ENCODE data around the gene ETNK2.

ETNK2 gene

GRCh38 chr1:204151552-204152309, at the start of gene ETNK2:
Gene ETNK2 (minus strand): TSS chr1:204152044. CDS start chr1:204151852, 192 bp downstream.
- Histone ChIP-seq H3K9me3 (ENCODE audit: control insufficient read depth in 1 of 2, low read length in 2 of 2) (no peaks in the 10 kb centered on the region), H3K36me3 (ENCODE audit: control insufficient read depth in 1 of 2, insufficient read depth in 2 of 2, low read length in 2 of 2) (no peaks in the 10 kb centered on the region), H3K4me1 (ENCODE audit: control insufficient read depth in 1 of 2, insufficient read depth in 2 of 2, low read length in 2 of 2) (peaks cover 0 to 10% of the 10 kb centered on the region in 2 donors), H3K9ac (ENCODE audit: low read depth in 1 of 2, low read length in 2 of 2) (peak within 1 kb of the TSS in 1 of 2 donors; percentile 52), H3K4me3 (ENCODE audit: low read depth in 1 of 2, low read length in 2 of 2) (peak within 1 kb of the TSS; percentile 48 to 61), H3K27ac (ENCODE audit: low read depth, low read length) (peak within 1 kb of the TSS; percentile 39), H3K27me3 (ENCODE audit: control insufficient read depth in 1 of 2, insufficient read depth in 2 of 2, low read length in 2 of 2) (peaks cover 5 to 13% of the 10 kb centered on the region in 2 donors)

GRCh38 chr1:204201348-204202040, 49.6 kb upstream of the ETNK2 start:
- Histone ChIP-seq H3K27me3 (ENCODE audit: control insufficient read depth in 1 of 2, insufficient read depth in 2 of 2, low read length in 2 of 2) (peaks cover 0 to 8% of the 10 kb centered on the region in 2 donors), H3K9me3 (ENCODE audit: control insufficient read depth in 1 of 2, low read length in 2 of 2) (no peaks in the 10 kb centered on the region), H3K36me3 (ENCODE audit: control insufficient read depth in 1 of 2, insufficient read depth in 2 of 2, low read length in 2 of 2) (no peaks in the 10 kb centered on the region), H3K27ac (ENCODE audit: low read depth, low read length) (no peak overlapping the region), H3K4me1 (ENCODE audit: control insufficient read depth in 1 of 2, insufficient read depth in 2 of 2, low read length in 2 of 2) (peaks cover 0 to 4% of the 10 kb centered on the region in 2 donors), H3K9ac (ENCODE audit: low read depth in 1 of 2, low read length in 2 of 2) (no peak overlapping the region), H3K4me3 (ENCODE audit: low read depth in 1 of 2, low read length in 2 of 2) (no peak overlapping the region)

GRCh38 chr1:204199579-204199978, 47.7 kb upstream of the ETNK2 start:
- H3K27me3 ChIP-seq (ENCODE audit: control insufficient read depth in 1 of 2, insufficient read depth in 2 of 2, low read length in 2 of 2), result peaks cover 0 to 7% of the 10 kb centered on the region in 2 donors
- H3K9ac ChIP-seq (ENCODE audit: low read depth in 1 of 2, low read length in 2 of 2), result no peak overlapping the region
- H3K36me3 ChIP-seq (ENCODE audit: control insufficient read depth in 1 of 2, insufficient read depth in 2 of 2, low read length in 2 of 2), result no peaks in the 10 kb centered on the region
- H3K4me1 ChIP-seq (ENCODE audit: control insufficient read depth in 1 of 2, insufficient read depth in 2 of 2, low read length in 2 of 2), result peaks cover 2 to 7% of the 10 kb centered on the region in 2 donors
- no peak overlapping the region for H3K27ac ChIP-seq (ENCODE audit: low read depth, low read length)
- H3K4me3 ChIP-seq (ENCODE audit: low read depth in 1 of 2, low read length in 2 of 2), result no peak overlapping the region
- H3K9me3 ChIP-seq (ENCODE audit: control insufficient read depth in 1 of 2, low read length in 2 of 2), result no peaks in the 10 kb centered on the region

GRCh38 chr1:204198348-204199340, 46.8 kb upstream of the ETNK2 start:
- Histone ChIP-seq H3K9me3 (ENCODE audit: control insufficient read depth in 1 of 2, low read length in 2 of 2) (no peaks in the 10 kb centered on the region), H3K4me3 (ENCODE audit: low read depth in 1 of 2, low read length in 2 of 2) (no peak overlapping the region), H3K27me3 (ENCODE audit: control insufficient read depth in 1 of 2, insufficient read depth in 2 of 2, low read length in 2 of 2) (peaks cover 0 to 5% of the 10 kb centered on the region in 2 donors), H3K36me3 (ENCODE audit: control insufficient read depth in 1 of 2, insufficient read depth in 2 of 2, low read length in 2 of 2) (no peaks in the 10 kb centered on the region), H3K4me1 (ENCODE audit: control insufficient read depth in 1 of 2, insufficient read depth in 2 of 2, low read length in 2 of 2) (peaks cover 11 to 16% of the 10 kb centered on the region in 2 donors), H3K9ac (ENCODE audit: low read depth in 1 of 2, low read length in 2 of 2) (no peak overlapping the region), H3K27ac (ENCODE audit: low read depth, low read length) (no peak overlapping the region)

GRCh38 chr1:204197068-204197467, 45.2 kb upstream of the ETNK2 start:
- H3K36me3 ChIP-seq (ENCODE audit: control insufficient read depth in 1 of 2, insufficient read depth in 2 of 2, low read length in 2 of 2), result no peaks in the 10 kb centered on the region
- H3K9me3 ChIP-seq (ENCODE audit: control insufficient read depth in 1 of 2, low read length in 2 of 2), result no peaks in the 10 kb centered on the region
- H3K4me3 ChIP-seq (ENCODE audit: low read depth in 1 of 2, low read length in 2 of 2), result no peak overlapping the region
- H3K27ac ChIP-seq (ENCODE audit: low read depth, low read length), result no peak overlapping the region
- no peak overlapping the region for H3K9ac ChIP-seq (ENCODE audit: low read depth in 1 of 2, low read length in 2 of 2)
- no peaks in the 10 kb centered on the region for H3K27me3 ChIP-seq (ENCODE audit: control insufficient read depth in 1 of 2, insufficient read depth in 2 of 2, low read length in 2 of 2)
- peaks cover 18 to 29% of the 10 kb centered on the region in 2 donors for H3K4me1 ChIP-seq (ENCODE audit: control insufficient read depth in 1 of 2, insufficient read depth in 2 of 2, low read length in 2 of 2)

- H3K4me3 ChIP-seq (ENCODE audit: low read depth in 1 of 2, low read length in 2 of 2), result no peak within 1 kb of the TSS
- no peaks in the 10 kb centered on the region for H3K27me3 ChIP-seq (ENCODE audit: control insufficient read depth in 1 of 2, insufficient read depth in 2 of 2, low read length in 2 of 2)
- no peak within 1 kb of the TSS for H3K9ac ChIP-seq (ENCODE audit: low read depth in 1 of 2, low read length in 2 of 2)
- H3K4me1 ChIP-seq (ENCODE audit: control insufficient read depth in 1 of 2, insufficient read depth in 2 of 2, low read length in 2 of 2), result peaks cover 18 to 36% of the 10 kb centered on the region in 2 donors
- no peaks in the 10 kb centered on the region for H3K9me3 ChIP-seq (ENCODE audit: control insufficient read depth in 1 of 2, low read length in 2 of 2)
- H3K27ac ChIP-seq (ENCODE audit: low read depth, low read length), result no peak within 1 kb of the TSS
- no peaks in the 10 kb centered on the region for H3K36me3 ChIP-seq (ENCODE audit: control insufficient read depth in 1 of 2, insufficient read depth in 2 of 2, low read length in 2 of 2)
Observed at GRCh38 chr1:204196068-204196795, 44.4 kb upstream of the ETNK2 start, which contains the start of gene KISS1. Gene KISS1 (minus strand): TSS chr1:204196491. CDS start chr1:204192876, 3,615 bp downstream.

GRCh38 chr1:204194771-204195170, 42.9 kb upstream of the ETNK2 start:
- no peak overlapping the region for H3K27ac ChIP-seq (ENCODE audit: low read depth, low read length)
- no peak overlapping the region for H3K4me3 ChIP-seq (ENCODE audit: low read depth in 1 of 2, low read length in 2 of 2)
- peak overlapping the region in 1 of 2 donors; percentile 26 for H3K9ac ChIP-seq (ENCODE audit: low read depth in 1 of 2, low read length in 2 of 2)
- H3K27me3 ChIP-seq (ENCODE audit: control insufficient read depth in 1 of 2, insufficient read depth in 2 of 2, low read length in 2 of 2), result no peaks in the 10 kb centered on the region
- peaks cover 18 to 49% of the 10 kb centered on the region in 2 donors for H3K4me1 ChIP-seq (ENCODE audit: control insufficient read depth in 1 of 2, insufficient read depth in 2 of 2, low read length in 2 of 2)
- no peaks in the 10 kb centered on the region for H3K9me3 ChIP-seq (ENCODE audit: control insufficient read depth in 1 of 2, low read length in 2 of 2)
- H3K36me3 ChIP-seq (ENCODE audit: control insufficient read depth in 1 of 2, insufficient read depth in 2 of 2, low read length in 2 of 2), result no peaks in the 10 kb centered on the region

GRCh38 chr1:204194080-204194479, 42.2 kb upstream of the ETNK2 start:
- H3K36me3 ChIP-seq (ENCODE audit: control insufficient read depth in 1 of 2, insufficient read depth in 2 of 2, low read length in 2 of 2), result no peaks in the 10 kb centered on the region
- peak overlapping the region in 1 of 2 donors; percentile 22 for H3K9ac ChIP-seq (ENCODE audit: low read depth in 1 of 2, low read length in 2 of 2)
- H3K4me1 ChIP-seq (ENCODE audit: control insufficient read depth in 1 of 2, insufficient read depth in 2 of 2, low read length in 2 of 2), result peaks cover 18 to 52% of the 10 kb centered on the region in 2 donors
- no peaks in the 10 kb centered on the region for H3K27me3 ChIP-seq (ENCODE audit: control insufficient read depth in 1 of 2, insufficient read depth in 2 of 2, low read length in 2 of 2)
- H3K27ac ChIP-seq (ENCODE audit: low read depth, low read length), result no peak overlapping the region
- H3K4me3 ChIP-seq (ENCODE audit: low read depth in 1 of 2, low read length in 2 of 2), result no peak overlapping the region
- H3K9me3 ChIP-seq (ENCODE audit: control insufficient read depth in 1 of 2, low read length in 2 of 2), result no peaks in the 10 kb centered on the region

- peaks cover 18 to 48% of the 10 kb centered on the region in 2 donors for H3K4me1 ChIP-seq (ENCODE audit: control insufficient read depth in 1 of 2, insufficient read depth in 2 of 2, low read length in 2 of 2)
- peaks cover 0 to 6% of the 10 kb centered on the region in 2 donors for H3K27me3 ChIP-seq (ENCODE audit: control insufficient read depth in 1 of 2, insufficient read depth in 2 of 2, low read length in 2 of 2)
- H3K4me3 ChIP-seq (ENCODE audit: low read depth in 1 of 2, low read length in 2 of 2), result no peak overlapping the region
- H3K9ac ChIP-seq (ENCODE audit: low read depth in 1 of 2, low read length in 2 of 2), result no peak overlapping the region
- H3K27ac ChIP-seq (ENCODE audit: low read depth, low read length), result no peak overlapping the region
- no peaks in the 10 kb centered on the region for H3K36me3 ChIP-seq (ENCODE audit: control insufficient read depth in 1 of 2, insufficient read depth in 2 of 2, low read length in 2 of 2)
- H3K9me3 ChIP-seq (ENCODE audit: control insufficient read depth in 1 of 2, low read length in 2 of 2), result no peaks in the 10 kb centered on the region
Observed at GRCh38 chr1:204192589-204193352, 40.9 kb upstream of the ETNK2 start.

Measured in duodenal mucosa (tissue), 2 donors.